ENCODE data around the gene HACL1. TPM values are rescaled to one million over a fixed set of nuclear protein-coding genes. Genes with fewer than 3 reads are reported as not detected.
A peak's percentile ranks its signal among the peaks of the same experiment; 100 is the strongest.

Gene HACL1
- total and polyA plus RNA-seq, 2 donors (not counting 1 experiment from before 2014, with no cell fraction given), result 20.8 to 38.7 TPM

GRCh38 chr3:15556512-15556911 lies 44.9 kb downstream of the HACL1 start:
- no CpG with 5 or more reads among the region's 2 CpGs for WGBS (ENCODE audit: insufficient coverage)
- ATAC-seq (ENCODE audit: low read depth) (peak; percentile 91), DNase-seq (peak; percentile 87)
- Histone ChIP-seq H4K20me1 (ENCODE audit: control insufficient read depth, insufficient read depth, low read length, poor library complexity, severe bottlenecking) (no peaks in the 10 kb centered on the region), H3K27me3 (replicated peaks in 1 of 4; ENCODE audit: control extremely low read depth in 1 of 4, control insufficient read depth in 3 of 4, insufficient read depth in 4 of 4, low read length in 3 of 4) (no peaks in the 10 kb centered on the region), H3K27ac (ENCODE audit: low read length in 2 of 2) (peak overlapping the region; percentile 12 to 78), H2AFZ (ENCODE audit: insufficient read depth, low read depth, low read length, poor library complexity, severe bottlenecking) (no peak overlapping the region), H3K4me3 (ENCODE audit: control extremely low read depth in 1 of 5, extremely low read depth in 1 of 5, insufficient read depth in 1 of 5, low read depth in 2 of 5, low read length in 4 of 5) (peak overlapping the region in 1 of 5 experiments; percentile 26), H3K79me2 (ENCODE audit: control insufficient read depth, insufficient read depth, low read length) (no peaks in the 10 kb centered on the region), H3K9me3 (ENCODE audit: control extremely low read depth in 1 of 3, control insufficient read depth in 2 of 3, insufficient read depth in 1 of 3, low read length in 2 of 3) (no peaks in the 10 kb centered on the region), H3K4me1 (ENCODE audit: control insufficient read depth in 2 of 2, insufficient read depth in 2 of 2, low read length in 2 of 2) (peaks cover 23 to 30% of the 10 kb centered on the region in 2 donors), H3K4me2 (replicated peaks; ENCODE audit: low read depth, low read length, poor library complexity, severe bottlenecking) (peak overlapping the region; percentile 59), H3K9ac (ENCODE audit: low read length) (peak overlapping the region; percentile 21), H3K36me3 (replicated peaks in 1 of 2; ENCODE audit: control extremely low read depth in 1 of 2, control insufficient read depth in 1 of 2, extremely low read depth in 1 of 2, insufficient read depth in 2 of 2, low read length in 1 of 2) (peaks cover 0 to 12% of the 10 kb centered on the region in 2 experiments)
- ChIA-PET CTCF (interaction anchor here (0.8 to 6.4 kb wide), 26 partner anchors 9 to 448 kb away, joined by 3 to 70 read pairs (median 3); partner anchors contain the start of genes CAPN7, EAF1, METTL6 and SH3BP5), POLR2A (interaction anchor here (0.7 kb wide), 1 partner anchor 50 kb away, joined by 3 read pairs; no protein-coding TSS in a partner anchor)
- no peak for TF ChIP-seq CTCF (IDR thresholded peaks at IDR 0.05)
- TF ChIP-seq EZH2 (IDR thresholded peaks at IDR 0.05; ENCODE audit: borderline replicate concordance, insufficient read depth, low read depth, low read length, poor library complexity, severe bottlenecking), result no peak
- H3K4me3 Mint-ChIP-seq, result peak overlapping the region; percentile 68
- no peaks in the 10 kb centered on the region for H3K27me3 Mint-ChIP-seq
- intact Hi-C loops (cut with micrococcal nuclease), result loop anchor here (2.0 to 5.0 kb wide), 2 partner anchors 44 to 459 kb away; partner anchors contain the start of genes BTD, HACL1 and RBSN
- H3K4me1 Mint-ChIP-seq, result peaks cover 29% of the 10 kb centered on the region
- H3K27ac Mint-ChIP-seq, result peak overlapping the region; percentile 80
- H3K9me3 Mint-ChIP-seq (ENCODE audit: insufficient read depth), result no peaks in the 10 kb centered on the region

- TF ChIP-seq CTCF (IDR thresholded peaks at IDR 0.05) (no peak), EZH2 (IDR thresholded peaks at IDR 0.05; ENCODE audit: borderline replicate concordance, insufficient read depth, low read depth, low read length, poor library complexity, severe bottlenecking) (no peak)
Observed at GRCh38 chr3:15553749-15554148, 47.6 kb downstream of the HACL1 start.

More at GRCh38 chr3:15553749-15554148, 47.6 kb downstream of the HACL1 start:
- DNase-seq, result no peak
- H3K79me2 ChIP-seq (ENCODE audit: control insufficient read depth, insufficient read depth, low read length), result no peaks in the 10 kb centered on the region
- peaks cover 29% of the 10 kb centered on the region for H3K4me1 Mint-ChIP-seq
- no peaks in the 10 kb centered on the region for H4K20me1 ChIP-seq (ENCODE audit: control insufficient read depth, insufficient read depth, low read length, poor library complexity, severe bottlenecking)
- ATAC-seq (ENCODE audit: low read depth), result no peak
- ChIA-PET CTCF (no interaction called here), POLR2A (no interaction called here)
- no peak overlapping the region for H3K4me3 ChIP-seq (ENCODE audit: control extremely low read depth in 1 of 5, extremely low read depth in 1 of 5, insufficient read depth in 1 of 5, low read depth in 2 of 5, low read length in 4 of 5)
- H3K27ac Mint-ChIP-seq, result no peak overlapping the region
- peaks cover 23 to 30% of the 10 kb centered on the region in 2 donors for H3K4me1 ChIP-seq (ENCODE audit: control insufficient read depth in 2 of 2, insufficient read depth in 2 of 2, low read length in 2 of 2)
- no peak overlapping the region for H3K4me3 Mint-ChIP-seq
- no peaks in the 10 kb centered on the region for H3K36me3 ChIP-seq (replicated peaks in 1 of 2; ENCODE audit: control extremely low read depth in 1 of 2, control insufficient read depth in 1 of 2, extremely low read depth in 1 of 2, insufficient read depth in 2 of 2, low read length in 1 of 2)
- no peak overlapping the region for H3K27ac ChIP-seq (ENCODE audit: low read length in 2 of 2)
- no peaks in the 10 kb centered on the region for H3K9me3 Mint-ChIP-seq (ENCODE audit: insufficient read depth)
- intact Hi-C loops (cut with micrococcal nuclease), result no loop called here
- no peak overlapping the region for H3K4me2 ChIP-seq (replicated peaks; ENCODE audit: low read depth, low read length, poor library complexity, severe bottlenecking)
- H3K27me3 ChIP-seq (replicated peaks in 1 of 4; ENCODE audit: control extremely low read depth in 1 of 4, control insufficient read depth in 3 of 4, insufficient read depth in 4 of 4, low read length in 3 of 4), result no peaks in the 10 kb centered on the region
- H3K9ac ChIP-seq (ENCODE audit: low read length), result no peak overlapping the region
- 96% methylated on average over 3 of the region's 3 CpGs for WGBS (ENCODE audit: insufficient coverage)
- no peaks in the 10 kb centered on the region for H3K9me3 ChIP-seq (ENCODE audit: control extremely low read depth in 1 of 3, control insufficient read depth in 2 of 3, insufficient read depth in 1 of 3, low read length in 2 of 3)
- H2AFZ ChIP-seq (ENCODE audit: insufficient read depth, low read depth, low read length, poor library complexity, severe bottlenecking), result no peak overlapping the region
- H3K27me3 Mint-ChIP-seq, result no peaks in the 10 kb centered on the region

Measured in B cell (primary cell).